Immature natural killer cell (primary cell): ENCODE measurements around the gene PRKCE. TPM values are rescaled to one million over a fixed set of nuclear protein-coding genes. Genes with fewer than 3 reads are reported as not detected.

Experiments used
- DNase-seq, 3 donors: peaks; one replicate each; pipeline ENCODE4 v3.0.0; 2022; ENCODE audit warnings: mixed read lengths in 1 of 3
- H3K27ac Mint-ChIP-seq, 6 donors: one replicate each; pipeline ENCODE4 v1.8.0; 2020; ENCODE audit warnings: mixed read lengths in 6 of 6, mild to moderate bottlenecking in 5 of 6, inconsistent platforms in 4 of 6, moderate library complexity in 3 of 6
- H3K27me3 Mint-ChIP-seq, 3 donors: one replicate each; pipeline ENCODE4 v1.8.0; 2020 to 2021; ENCODE audit warnings: low read depth in 3 of 3, mild to moderate bottlenecking in 3 of 3, mixed read lengths in 3 of 3, moderate library complexity in 3 of 3, inconsistent platforms in 1 of 3
- H3K36me3 Mint-ChIP-seq, 3 donors: one replicate each; pipeline ENCODE4 v1.8.0; 2020; ENCODE audit warnings: mixed read lengths in 3 of 3, inconsistent platforms in 2 of 3, mild to moderate bottlenecking in 2 of 3
- H3K4me1 Mint-ChIP-seq, 2 donors: one replicate each; pipeline ENCODE4 v1.8.0; 2020; ENCODE audit warnings: inconsistent platforms in 2 of 2, mild to moderate bottlenecking in 2 of 2, mixed read lengths in 2 of 2, moderate library complexity in 1 of 2
- H3K4me3 Mint-ChIP-seq, 5 donors: one replicate each; pipeline ENCODE4 v1.8.0; 2020; ENCODE audit warnings: mild to moderate bottlenecking in 5 of 5, mixed read lengths in 5 of 5, inconsistent platforms in 3 of 5, moderate library complexity in 3 of 5
- H3K9me3 Mint-ChIP-seq, 6 donors: one replicate each; pipeline ENCODE4 v1.8.0; 2020; ENCODE audit warnings: mild to moderate bottlenecking in 6 of 6, mixed read lengths in 6 of 6, inconsistent platforms in 4 of 6, moderate library complexity in 3 of 6
- polyA plus RNA-seq, 3 donors: library from polyadenylated mRNA; unstranded; fragments of 300-500 nt; fragmentation: Illumina TruSeq; gene quantifications; one replicate each; pipeline ENCODE4 v1.2.3, GENCODE V29; 2021

The PRKCE gene
- polyA plus RNA-seq, 3 donors from 2014 or later, result 1.0 to 3.0 (median 2.5) TPM

- H3K9me3 Mint-ChIP-seq, result no peaks in the 10 kb centered on the region
- peaks cover 28 to 53% (median 32%) of the 10 kb centered on the region in 3 donors for H3K36me3 Mint-ChIP-seq
- no peak overlapping the region for H3K4me3 Mint-ChIP-seq
- no peak overlapping the region for H3K27ac Mint-ChIP-seq
- no peaks in the 10 kb centered on the region for H3K4me1 Mint-ChIP-seq
- H3K27me3 Mint-ChIP-seq, result peaks cover 0 to 3% (median 0%) of the 10 kb centered on the region in 3 donors
- DNase-seq, result no peak
These were observed 356.8 kb downstream of the PRKCE start for GRCh38 chr2:46008091-46008870.

DNA sequence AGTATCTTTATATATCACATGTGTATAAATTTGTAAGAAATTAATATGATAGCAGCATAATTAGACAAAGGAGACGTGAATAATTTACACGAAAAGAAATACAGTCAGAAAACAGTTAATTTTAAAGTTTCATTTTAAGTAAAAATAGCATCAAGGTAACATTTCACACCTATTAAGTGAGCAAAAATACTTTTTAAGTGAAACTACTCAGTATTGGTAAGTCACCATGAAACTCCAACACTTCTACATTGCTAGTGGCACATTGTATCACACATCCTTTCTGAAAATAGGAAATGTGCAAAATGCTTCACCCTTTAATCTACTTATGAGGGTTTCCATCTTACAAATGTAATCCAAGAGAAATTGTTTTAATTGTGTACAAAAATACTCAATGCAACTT, 357.8 kb downstream of the PRKCE start:
- no peak for DNase-seq
- Mint-ChIP-seq H3K9me3 (no peaks in the 10 kb centered on the region), H3K36me3 (peaks cover 24 to 49% (median 32%) of the 10 kb centered on the region in 3 donors), H3K27ac (no peak overlapping the region), H3K4me3 (no peak overlapping the region), H3K4me1 (no peaks in the 10 kb centered on the region), H3K27me3 (peaks cover 0 to 4% (median 0%) of the 10 kb centered on the region in 3 donors)

DNA sequence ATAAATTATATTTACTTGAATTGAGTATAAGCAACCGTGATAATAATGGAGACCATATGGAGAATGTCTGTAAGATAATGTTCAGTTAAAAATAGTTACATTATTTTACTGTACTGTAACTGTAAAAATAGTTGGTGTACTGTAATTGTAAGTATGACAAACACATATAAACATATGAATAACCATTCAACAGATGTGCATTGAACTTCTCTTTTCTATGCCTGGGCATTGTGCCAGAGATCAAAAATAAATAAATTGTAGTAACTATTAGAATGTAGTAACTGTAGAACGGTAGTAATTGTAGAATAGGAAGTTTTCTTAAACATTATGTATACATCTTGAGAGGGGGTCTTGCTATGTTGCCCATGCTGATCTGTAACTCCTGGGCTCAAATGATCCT, 358.3 kb downstream of the PRKCE start:
- peaks cover 0 to 2% (median 0%) of the 10 kb centered on the region in 3 donors for H3K27me3 Mint-ChIP-seq
- H3K36me3 Mint-ChIP-seq, result peaks cover 22 to 47% (median 32%) of the 10 kb centered on the region in 3 donors
- no peak for DNase-seq
- H3K4me3 Mint-ChIP-seq, result no peak overlapping the region
- no peak overlapping the region for H3K27ac Mint-ChIP-seq
- no peaks in the 10 kb centered on the region for H3K4me1 Mint-ChIP-seq
- no peaks in the 10 kb centered on the region for H3K9me3 Mint-ChIP-seq

DNA sequence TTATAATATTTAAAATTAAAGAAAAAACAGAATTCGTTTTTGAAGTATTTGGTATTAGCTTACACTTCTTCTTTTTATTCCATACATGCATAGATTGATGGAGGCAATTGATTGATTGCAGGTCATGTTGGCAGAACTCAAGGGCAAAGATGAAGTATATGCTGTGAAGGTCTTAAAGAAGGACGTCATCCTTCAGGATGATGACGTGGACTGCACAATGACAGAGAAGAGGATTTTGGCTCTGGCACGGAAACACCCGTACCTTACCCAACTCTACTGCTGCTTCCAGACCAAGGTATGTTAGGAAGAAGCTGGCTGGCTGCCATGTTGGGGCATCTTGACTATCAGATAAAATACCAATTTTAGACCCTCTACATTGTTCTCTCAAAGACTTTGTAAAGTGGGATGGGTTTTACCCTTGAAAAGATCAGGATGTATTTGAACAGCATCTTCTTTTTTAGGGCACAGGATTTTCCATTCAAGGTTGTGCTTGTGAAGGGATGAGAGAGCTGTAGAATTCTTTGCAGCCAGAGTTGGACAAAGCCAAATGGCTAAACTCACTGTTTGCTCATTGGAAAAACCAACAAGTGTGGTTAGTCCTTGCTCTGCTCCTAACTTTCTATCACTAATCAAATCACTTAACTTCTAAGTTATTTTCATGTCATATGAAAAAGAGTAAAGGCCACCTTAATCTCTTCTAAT, 358.9 kb downstream of the PRKCE start:
- no peaks in the 10 kb centered on the region for H3K4me1 Mint-ChIP-seq
- H3K4me3 Mint-ChIP-seq, result no peak overlapping the region
- H3K27me3 Mint-ChIP-seq, result peaks cover 0 to 2% (median 0%) of the 10 kb centered on the region in 3 donors
- no peaks in the 10 kb centered on the region for H3K9me3 Mint-ChIP-seq
- no peak overlapping the region for H3K27ac Mint-ChIP-seq
- no peak for DNase-seq
- peaks cover 22 to 47% (median 32%) of the 10 kb centered on the region in 3 donors for H3K36me3 Mint-ChIP-seq

DNA sequence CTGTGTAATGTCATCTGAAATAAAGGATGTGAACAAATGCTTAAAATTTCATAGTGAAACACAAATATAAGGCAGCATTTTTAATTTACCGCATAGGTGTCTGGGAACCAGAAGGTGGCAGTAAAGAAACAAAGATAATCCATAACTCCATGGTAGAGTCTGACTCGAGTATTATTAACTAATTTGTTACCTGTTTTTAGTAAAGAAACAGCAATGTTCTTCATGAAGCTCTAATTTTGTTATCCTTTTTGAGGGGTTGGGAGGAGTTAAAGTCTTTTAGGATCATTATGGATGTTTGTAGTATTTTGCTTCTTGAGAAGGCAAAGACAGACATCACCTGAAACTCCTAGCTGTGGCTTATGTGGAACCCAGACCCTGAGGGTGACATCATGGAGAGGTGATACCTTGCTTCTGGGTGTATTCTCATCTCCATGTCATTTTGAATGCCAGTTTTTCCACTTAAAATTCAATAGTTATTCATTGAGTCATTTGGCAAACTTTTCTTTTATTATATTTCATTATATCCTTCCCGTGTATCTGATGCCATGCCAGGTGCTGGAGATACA, 359.5 kb downstream of the PRKCE start:
- H3K27me3 Mint-ChIP-seq, result peaks cover 0 to 2% (median 0%) of the 10 kb centered on the region in 3 donors
- peaks cover 22 to 49% (median 32%) of the 10 kb centered on the region in 3 donors for H3K36me3 Mint-ChIP-seq
- no peaks in the 10 kb centered on the region for H3K4me1 Mint-ChIP-seq
- peak; percentile 5 to 27 (median 10) for DNase-seq
- H3K27ac Mint-ChIP-seq, result no peak overlapping the region
- H3K9me3 Mint-ChIP-seq, result no peaks in the 10 kb centered on the region
- no peak overlapping the region for H3K4me3 Mint-ChIP-seq

DNA sequence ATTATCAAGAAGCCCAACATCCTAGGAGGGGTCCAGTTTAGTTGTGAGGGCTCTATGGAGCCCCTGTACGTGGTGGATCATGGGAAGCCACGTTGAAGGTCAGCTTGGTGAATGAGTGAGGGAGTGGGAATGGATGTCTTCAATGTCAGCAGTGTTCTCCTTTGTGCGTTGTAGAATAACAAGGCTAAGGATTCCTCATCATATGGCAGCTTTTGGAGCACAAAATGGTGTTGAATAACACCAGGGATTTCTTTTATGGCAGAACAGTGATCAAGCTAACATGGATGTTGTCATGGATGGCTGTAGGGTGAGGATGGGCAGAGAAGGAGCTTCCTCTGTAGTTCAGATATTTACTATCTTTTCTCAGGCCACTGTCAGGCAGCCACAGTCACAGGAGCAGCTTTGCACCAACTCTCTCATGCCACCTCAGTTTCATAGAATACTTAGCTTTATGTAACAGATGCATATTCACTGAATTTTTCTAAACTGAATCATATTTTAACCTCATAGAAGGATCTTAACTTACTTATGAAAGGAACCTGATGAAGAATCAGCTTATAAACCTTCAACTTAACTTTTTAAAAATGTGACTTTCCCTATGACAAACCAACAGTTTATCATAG, 361.3 kb downstream of the PRKCE start:
- Mint-ChIP-seq H3K9me3 (no peaks in the 10 kb centered on the region), H3K36me3 (peaks cover 10 to 46% (median 26%) of the 10 kb centered on the region in 3 donors), H3K27me3 (peaks cover 0 to 2% (median 0%) of the 10 kb centered on the region in 3 donors), H3K4me1 (no peaks in the 10 kb centered on the region), H3K4me3 (no peak overlapping the region), H3K27ac (no peak overlapping the region)
- DNase-seq, result no peak

DNA sequence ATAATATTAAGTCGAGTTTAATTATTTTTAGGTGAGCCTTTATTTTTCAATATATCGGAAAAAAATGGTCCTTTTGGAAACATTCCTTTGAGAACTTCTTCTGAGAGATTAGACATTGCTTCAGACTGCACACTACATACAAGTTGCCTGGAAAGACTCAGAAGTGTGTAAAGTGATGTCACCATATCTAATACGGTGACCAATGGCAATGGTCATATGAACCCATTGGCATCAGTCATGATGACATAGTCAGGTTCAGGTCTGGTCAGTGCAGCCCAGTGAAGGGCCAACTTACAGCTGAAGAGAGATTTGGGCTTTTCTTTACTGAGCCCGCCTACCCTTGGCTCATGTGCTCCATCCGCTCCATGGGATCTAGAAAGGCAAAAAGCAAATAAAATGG, 362.3 kb downstream of the PRKCE start:
- H3K36me3 Mint-ChIP-seq, result peaks cover 7 to 40% (median 21%) of the 10 kb centered on the region in 3 donors

DNA sequence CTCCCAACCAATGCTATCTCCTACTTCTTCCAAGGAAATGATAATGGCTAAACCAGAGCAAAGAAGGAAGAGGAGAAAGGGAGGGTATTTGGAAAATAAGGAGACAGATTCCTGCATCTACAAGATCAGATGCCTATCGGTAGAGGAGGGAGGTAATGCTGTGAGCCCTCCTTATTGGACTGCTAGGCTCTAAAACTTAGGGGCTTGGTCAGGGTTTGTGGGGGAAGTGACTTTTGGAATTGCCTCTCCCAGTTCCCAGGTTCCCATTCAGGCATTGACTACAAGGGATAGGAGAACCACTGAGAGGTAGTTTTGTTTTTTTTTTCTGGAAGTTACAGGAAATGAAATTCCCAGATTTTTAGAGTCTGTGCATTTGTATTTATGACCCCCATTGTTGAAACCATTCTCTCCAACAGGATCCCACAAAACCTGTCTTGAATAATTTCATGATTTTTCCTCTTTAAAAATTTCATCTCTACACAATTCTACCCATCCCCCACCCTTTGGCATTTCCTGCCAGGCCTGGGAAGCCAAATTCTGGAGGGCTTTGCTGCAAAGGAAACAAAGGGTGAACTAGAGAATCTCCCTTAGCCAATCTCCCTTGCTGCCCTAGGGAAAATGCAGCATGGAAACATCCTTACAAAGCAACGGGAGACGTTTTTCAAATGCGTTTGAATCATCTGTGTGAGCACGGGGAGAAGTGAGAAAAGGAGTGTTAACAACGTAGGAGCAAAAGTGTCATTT, 363.6 kb downstream of the PRKCE start:
- H3K9me3 Mint-ChIP-seq, result no peaks in the 10 kb centered on the region
- no peak overlapping the region for H3K4me3 Mint-ChIP-seq
- H3K36me3 Mint-ChIP-seq, result peaks cover 7 to 38% (median 14%) of the 10 kb centered on the region in 3 donors
- no peak for DNase-seq
- no peak overlapping the region for H3K27ac Mint-ChIP-seq
- H3K4me1 Mint-ChIP-seq, result no peaks in the 10 kb centered on the region
- peaks cover 0 to 2% (median 0%) of the 10 kb centered on the region in 3 donors for H3K27me3 Mint-ChIP-seq

More for the DNA sequence above, 362.3 kb downstream of the PRKCE start:
- peaks cover 0 to 2% (median 0%) of the 10 kb centered on the region in 3 donors for H3K27me3 Mint-ChIP-seq
- H3K4me3 Mint-ChIP-seq, result no peak overlapping the region
- no peak overlapping the region for H3K27ac Mint-ChIP-seq
- no peak for DNase-seq
- H3K4me1 Mint-ChIP-seq, result no peaks in the 10 kb centered on the region
- no peaks in the 10 kb centered on the region for H3K9me3 Mint-ChIP-seq

DNA sequence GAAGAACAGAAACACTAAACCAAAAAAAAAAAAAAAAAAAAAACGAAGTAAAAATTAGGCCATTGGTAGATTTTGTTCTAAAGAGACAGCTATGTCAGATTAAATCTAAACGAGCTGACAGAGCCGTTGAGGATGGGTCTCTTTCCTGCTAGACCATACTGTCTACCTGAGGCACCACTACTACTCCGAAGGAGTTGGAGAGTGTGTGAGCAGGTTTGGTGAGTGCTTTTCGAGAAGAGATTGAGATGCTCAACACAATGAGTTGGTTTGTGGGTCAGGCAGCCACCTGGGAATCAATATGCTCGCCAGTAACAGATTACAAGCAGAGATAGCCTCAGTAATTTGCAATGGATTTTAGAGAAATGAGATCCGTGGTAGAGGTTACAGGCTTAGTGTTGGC, 364.2 kb downstream of the PRKCE start:
- H3K4me1 Mint-ChIP-seq, result no peaks in the 10 kb centered on the region
- H3K27me3 Mint-ChIP-seq, result peaks cover 0 to 2% (median 0%) of the 10 kb centered on the region in 3 donors
- no peak overlapping the region for H3K4me3 Mint-ChIP-seq
- no peak for DNase-seq
- peaks cover 10 to 38% (median 12%) of the 10 kb centered on the region in 3 donors for H3K36me3 Mint-ChIP-seq
- no peaks in the 10 kb centered on the region for H3K9me3 Mint-ChIP-seq
- peak overlapping the region in 1 of 6 donors; percentile 1 for H3K27ac Mint-ChIP-seq

DNA sequence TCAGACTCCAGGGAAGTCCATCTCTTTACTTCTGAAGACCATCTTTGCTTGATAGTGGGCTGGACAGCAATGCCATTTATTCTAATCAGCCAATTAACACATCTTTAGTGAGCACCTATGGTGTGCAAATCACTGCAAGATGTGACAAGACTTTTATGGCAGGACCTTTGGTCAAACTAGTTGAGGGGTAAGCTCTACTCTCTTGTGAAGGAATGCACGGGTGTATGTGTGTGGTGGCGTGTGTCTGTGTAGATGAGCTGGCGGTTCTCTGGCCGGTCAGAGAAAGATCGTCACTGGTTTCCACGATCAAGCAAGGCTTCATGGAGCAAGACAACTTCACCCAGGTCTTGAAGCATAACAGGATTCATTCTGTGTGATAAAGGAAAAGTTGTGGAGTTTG, 364.6 kb downstream of the PRKCE start:
- Mint-ChIP-seq H3K9me3 (no peaks in the 10 kb centered on the region), H3K4me3 (no peak overlapping the region), H3K27ac (peak overlapping the region in 1 of 6 donors; percentile 1), H3K36me3 (peaks cover 12 to 38% (median 13%) of the 10 kb centered on the region in 3 donors), H3K27me3 (peaks cover 0 to 2% (median 0%) of the 10 kb centered on the region in 3 donors), H3K4me1 (no peaks in the 10 kb centered on the region)
- DNase-seq, result no peak

DNA sequence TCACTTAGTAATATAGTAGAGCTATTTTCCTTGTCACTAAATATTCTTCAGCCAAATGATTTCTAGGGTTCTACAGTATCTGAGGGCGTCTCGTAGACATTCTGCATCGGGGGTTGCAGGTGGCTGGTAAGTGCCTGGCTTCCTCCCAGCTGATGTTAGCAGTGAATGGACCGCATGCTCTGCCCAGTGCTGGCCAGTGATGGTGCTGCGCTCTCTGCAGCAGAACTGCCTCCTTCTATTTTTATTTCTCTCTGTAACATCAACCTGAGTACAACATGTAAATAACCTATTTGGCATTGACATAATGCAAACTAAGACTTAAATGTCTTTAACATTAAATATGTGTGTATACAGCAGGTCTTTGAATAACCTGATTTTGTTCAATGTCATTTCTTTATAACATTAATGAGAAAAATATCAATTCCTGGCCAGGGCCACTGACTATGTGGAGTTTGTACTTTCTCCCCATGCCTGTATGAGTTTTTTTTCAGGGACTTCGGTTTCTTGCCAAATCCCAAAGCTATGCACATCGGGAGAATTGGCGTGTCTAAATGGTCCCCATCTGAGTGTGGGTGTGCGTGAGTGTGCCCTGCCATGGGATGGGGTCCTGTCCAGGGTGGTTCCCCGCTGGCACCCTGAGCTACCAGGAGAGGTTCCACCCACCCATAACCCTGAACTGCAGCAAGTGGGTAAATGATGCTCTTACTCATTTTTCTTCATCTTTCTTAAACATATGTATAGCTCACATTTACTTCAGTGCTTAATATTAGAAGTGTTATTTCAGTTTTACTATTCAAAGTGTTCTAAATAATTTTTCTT, 367.5 kb downstream of the PRKCE start:
- no peak overlapping the region for H3K27ac Mint-ChIP-seq
- H3K36me3 Mint-ChIP-seq, result peaks cover 5 to 21% (median 8%) of the 10 kb centered on the region in 3 donors
- DNase-seq, result no peak
- no peaks in the 10 kb centered on the region for H3K27me3 Mint-ChIP-seq
- H3K4me1 Mint-ChIP-seq, result no peaks in the 10 kb centered on the region
- no peaks in the 10 kb centered on the region for H3K9me3 Mint-ChIP-seq
- H3K4me3 Mint-ChIP-seq, result no peak overlapping the region

GRCh38 chr2:46020416-46020815, 368.9 kb downstream of the PRKCE start:
- H3K9me3 Mint-ChIP-seq, result no peaks in the 10 kb centered on the region
- peaks cover 5 to 18% (median 8%) of the 10 kb centered on the region in 3 donors for H3K36me3 Mint-ChIP-seq
- no peak for DNase-seq
- no peaks in the 10 kb centered on the region for H3K4me1 Mint-ChIP-seq
- H3K27ac Mint-ChIP-seq, result no peak overlapping the region
- no peaks in the 10 kb centered on the region for H3K27me3 Mint-ChIP-seq
- H3K4me3 Mint-ChIP-seq, result no peak overlapping the region
